ENCODE results near the gene LRMDA. TPM values are rescaled to one million over a fixed set of nuclear protein-coding genes. Genes with fewer than 3 reads are reported as not detected.

LRMDA gene
- total RNA-seq, 1 experiment from 2014 or later = not detected

GRCh38 chr10:76274933-76275332, 843.5 kb downstream of the LRMDA start:
- Histone ChIP-seq H3K4me2 (ENCODE audit: low read depth, low read length, poor library complexity, severe bottlenecking) (no peak overlapping the region), H3K27ac (ENCODE audit: low read length) (no peak overlapping the region)

GRCh38 chr10:76278811-76279460, 847.5 kb downstream of the LRMDA start:
- no peak for DNase-seq
- H3K4me1 ChIP-seq (ENCODE audit: low read length) = no peaks in the 10 kb centered on the region
- no peak overlapping the region for H2AFZ ChIP-seq (ENCODE audit: low read length)
- no peaks in the 10 kb centered on the region for H3K9me3 ChIP-seq (ENCODE audit: low read length)
- H3K4me2 ChIP-seq (ENCODE audit: low read depth, low read length, poor library complexity, severe bottlenecking) = no peak overlapping the region
- no peak overlapping the region for H3K27ac ChIP-seq (ENCODE audit: low read length)
- no peak overlapping the region for H3K4me3 ChIP-seq (ENCODE audit: low read length)
- H3K36me3 ChIP-seq (ENCODE audit: insufficient read depth, low read length) = no peaks in the 10 kb centered on the region
- H3K27me3 ChIP-seq (ENCODE audit: low read length) = no peaks in the 10 kb centered on the region
- H3K9ac ChIP-seq (ENCODE audit: low read length) = no peak overlapping the region
- H4K20me1 ChIP-seq (ENCODE audit: insufficient read depth, low read depth, low read length) = no peaks in the 10 kb centered on the region
- no peaks in the 10 kb centered on the region for H3K79me2 ChIP-seq (ENCODE audit: low read length)
- no peaks in the 10 kb centered on the region for H3K9me2 ChIP-seq (replicated peaks; ENCODE audit: insufficient read depth, low read length)

More at GRCh38 chr10:76274933-76275332, 843.5 kb downstream of the LRMDA start:
- Histone ChIP-seq H3K9me3 (ENCODE audit: low read length) (no peaks in the 10 kb centered on the region), H3K4me1 (ENCODE audit: low read length) (no peaks in the 10 kb centered on the region), H3K27me3 (ENCODE audit: low read length) (no peaks in the 10 kb centered on the region), H3K9me2 (replicated peaks; ENCODE audit: insufficient read depth, low read length) (no peaks in the 10 kb centered on the region), H3K4me3 (ENCODE audit: low read length) (no peak overlapping the region), H4K20me1 (ENCODE audit: insufficient read depth, low read depth, low read length) (no peaks in the 10 kb centered on the region), H3K79me2 (ENCODE audit: low read length) (no peaks in the 10 kb centered on the region), H2AFZ (ENCODE audit: low read length) (no peak overlapping the region), H3K36me3 (ENCODE audit: insufficient read depth, low read length) (no peaks in the 10 kb centered on the region), H3K9ac (ENCODE audit: low read length) (no peak overlapping the region)
- DNase-seq = no peak

- Histone ChIP-seq H3K4me1 (ENCODE audit: low read length) (no peaks in the 10 kb centered on the region), H3K27ac (ENCODE audit: low read length) (no peak overlapping the region), H3K4me3 (ENCODE audit: low read length) (no peak overlapping the region), H3K9ac (ENCODE audit: low read length) (no peak overlapping the region), H3K27me3 (ENCODE audit: low read length) (no peaks in the 10 kb centered on the region), H4K20me1 (ENCODE audit: insufficient read depth, low read depth, low read length) (no peaks in the 10 kb centered on the region), H3K79me2 (ENCODE audit: low read length) (no peaks in the 10 kb centered on the region), H3K4me2 (ENCODE audit: low read depth, low read length, poor library complexity, severe bottlenecking) (no peak overlapping the region), H2AFZ (ENCODE audit: low read length) (no peak overlapping the region), H3K36me3 (ENCODE audit: insufficient read depth, low read length) (no peaks in the 10 kb centered on the region), H3K9me2 (replicated peaks; ENCODE audit: insufficient read depth, low read length) (no peaks in the 10 kb centered on the region), H3K9me3 (ENCODE audit: low read length) (no peaks in the 10 kb centered on the region)
- no peak for DNase-seq
These were observed 850.2 kb downstream of the LRMDA start for GRCh38 chr10:76281659-76282058.

GRCh38 chr10:76282061-76283025, 850.9 kb downstream of the LRMDA start:
- Histone ChIP-seq H3K9me2 (replicated peaks; ENCODE audit: insufficient read depth, low read length) (no peaks in the 10 kb centered on the region; the same call in 1 of the 2 replicates), H4K20me1 (ENCODE audit: insufficient read depth, low read depth, low read length) (no peaks in the 10 kb centered on the region), H3K27me3 (ENCODE audit: low read length) (no peaks in the 10 kb centered on the region), H3K4me2 (ENCODE audit: low read depth, low read length, poor library complexity, severe bottlenecking) (no peak overlapping the region), H3K9ac (ENCODE audit: low read length) (no peak overlapping the region), H2AFZ (ENCODE audit: low read length) (no peak overlapping the region), H3K4me1 (ENCODE audit: low read length) (no peaks in the 10 kb centered on the region), H3K27ac (ENCODE audit: low read length) (no peak overlapping the region), H3K36me3 (ENCODE audit: insufficient read depth, low read length) (no peaks in the 10 kb centered on the region), H3K79me2 (ENCODE audit: low read length) (no peaks in the 10 kb centered on the region), H3K9me3 (ENCODE audit: low read length) (no peaks in the 10 kb centered on the region), H3K4me3 (ENCODE audit: low read length) (no peak overlapping the region)
- DNase-seq = no peak

- no peak overlapping the region for H2AFZ ChIP-seq (ENCODE audit: low read length)
- H3K9me2 ChIP-seq (replicated peaks; ENCODE audit: insufficient read depth, low read length) = no peaks in the 10 kb centered on the region; the same call in 1 of the 2 replicates
- no peak overlapping the region for H3K4me2 ChIP-seq (ENCODE audit: low read depth, low read length, poor library complexity, severe bottlenecking)
- H4K20me1 ChIP-seq (ENCODE audit: insufficient read depth, low read depth, low read length) = no peaks in the 10 kb centered on the region
- H3K79me2 ChIP-seq (ENCODE audit: low read length) = no peaks in the 10 kb centered on the region
- H3K9ac ChIP-seq (ENCODE audit: low read length) = no peak overlapping the region
- no peaks in the 10 kb centered on the region for H3K27me3 ChIP-seq (ENCODE audit: low read length)
- H3K4me3 ChIP-seq (ENCODE audit: low read length) = no peak overlapping the region
- no peak overlapping the region for H3K27ac ChIP-seq (ENCODE audit: low read length)
- H3K36me3 ChIP-seq (ENCODE audit: insufficient read depth, low read length) = no peaks in the 10 kb centered on the region
- no peaks in the 10 kb centered on the region for H3K9me3 ChIP-seq (ENCODE audit: low read length)
- H3K4me1 ChIP-seq (ENCODE audit: low read length) = no peaks in the 10 kb centered on the region
- DNase-seq = no peak
These were observed 852.9 kb downstream of the LRMDA start for GRCh38 chr10:76284351-76284750.

- H3K79me2 ChIP-seq (ENCODE audit: low read length) = no peaks in the 10 kb centered on the region
- H3K36me3 ChIP-seq (ENCODE audit: insufficient read depth, low read length) = no peaks in the 10 kb centered on the region
- no peaks in the 10 kb centered on the region for H4K20me1 ChIP-seq (ENCODE audit: insufficient read depth, low read depth, low read length)
- H3K4me2 ChIP-seq (ENCODE audit: low read depth, low read length, poor library complexity, severe bottlenecking) = no peak overlapping the region
- no peak overlapping the region for H2AFZ ChIP-seq (ENCODE audit: low read length)
- no peaks in the 10 kb centered on the region for H3K4me1 ChIP-seq (ENCODE audit: low read length)
- H3K9me3 ChIP-seq (ENCODE audit: low read length) = no peaks in the 10 kb centered on the region
- DNase-seq = no peak
- no peak overlapping the region for H3K4me3 ChIP-seq (ENCODE audit: low read length)
- no peaks in the 10 kb centered on the region; the same call in 1 of the 2 replicates for H3K9me2 ChIP-seq (replicated peaks; ENCODE audit: insufficient read depth, low read length)
- no peaks in the 10 kb centered on the region for H3K27me3 ChIP-seq (ENCODE audit: low read length)
- H3K9ac ChIP-seq (ENCODE audit: low read length) = no peak overlapping the region
- no peak overlapping the region for H3K27ac ChIP-seq (ENCODE audit: low read length)
These were observed 853.6 kb downstream of the LRMDA start for GRCh38 chr10:76285012-76285411.

GRCh38 chr10:76285515-76285914, 854.1 kb downstream of the LRMDA start:
- DNase-seq = no peak
- Histone ChIP-seq H3K79me2 (ENCODE audit: low read length) (no peaks in the 10 kb centered on the region), H3K27me3 (ENCODE audit: low read length) (no peaks in the 10 kb centered on the region), H3K9me3 (ENCODE audit: low read length) (no peaks in the 10 kb centered on the region), H3K4me3 (ENCODE audit: low read length) (no peak overlapping the region), H3K4me2 (ENCODE audit: low read depth, low read length, poor library complexity, severe bottlenecking) (no peak overlapping the region), H2AFZ (ENCODE audit: low read length) (no peak overlapping the region), H3K9ac (ENCODE audit: low read length) (no peak overlapping the region), H3K9me2 (replicated peaks; ENCODE audit: insufficient read depth, low read length) (no peaks in the 10 kb centered on the region; the same call in 1 of the 2 replicates), H3K4me1 (ENCODE audit: low read length) (no peaks in the 10 kb centered on the region), H3K36me3 (ENCODE audit: insufficient read depth, low read length) (no peaks in the 10 kb centered on the region), H4K20me1 (ENCODE audit: insufficient read depth, low read depth, low read length) (no peaks in the 10 kb centered on the region), H3K27ac (ENCODE audit: low read length) (no peak overlapping the region)

GRCh38 chr10:76286536-76286935, 855.1 kb downstream of the LRMDA start:
- no peak overlapping the region for H2AFZ ChIP-seq (ENCODE audit: low read length)
- no peak overlapping the region for H3K27ac ChIP-seq (ENCODE audit: low read length)
- H3K4me1 ChIP-seq (ENCODE audit: low read length) = no peaks in the 10 kb centered on the region
- H3K79me2 ChIP-seq (ENCODE audit: low read length) = no peaks in the 10 kb centered on the region
- no peaks in the 10 kb centered on the region for H4K20me1 ChIP-seq (ENCODE audit: insufficient read depth, low read depth, low read length)
- no peak overlapping the region for H3K9ac ChIP-seq (ENCODE audit: low read length)
- no peak overlapping the region for H3K4me3 ChIP-seq (ENCODE audit: low read length)
- no peak overlapping the region for H3K4me2 ChIP-seq (ENCODE audit: low read depth, low read length, poor library complexity, severe bottlenecking)
- no peaks in the 10 kb centered on the region for H3K36me3 ChIP-seq (ENCODE audit: insufficient read depth, low read length)
- H3K9me3 ChIP-seq (ENCODE audit: low read length) = no peaks in the 10 kb centered on the region
- no peaks in the 10 kb centered on the region; the same call in 1 of the 2 replicates for H3K9me2 ChIP-seq (replicated peaks; ENCODE audit: insufficient read depth, low read length)
- no peaks in the 10 kb centered on the region for H3K27me3 ChIP-seq (ENCODE audit: low read length)
- DNase-seq = no peak
